ENCODE data around the gene PCDHA9. TPM values are rescaled to one million over a fixed set of nuclear protein-coding genes. Genes with fewer than 3 reads are reported as not detected.
"Not testable (repeated sequence)": the region's sequence is repeated elsewhere in the genome, so short reads cannot be mapped to it uniquely, and the experiment has no call there.

Gene PCDHA9
- polyA plus RNA-seq = not detected

GRCh38 chr5:140848139-140849102 is at the start of gene PCDHA9:
PCDHA9 (plus strand) TSS chr5:140848382; CDS start chr5:140848496, 114 bp downstream.
- H3K27ac Mint-ChIP-seq, H3K27me3 Mint-ChIP-seq, H3K4me1 Mint-ChIP-seq, H3K9me3 Mint-ChIP-seq, H3K4me3 Mint-ChIP-seq, H3K36me3 Mint-ChIP-seq: not testable (repeated sequence)

- Mint-ChIP-seq H3K27me3 (peaks cover 1% of the 10 kb centered on the region), H3K4me1 (no peaks in the 10 kb centered on the region), H3K4me3 (peak within 1 kb of the TSS in 1 of 4 donors; percentile 17), H3K27ac (peak within 1 kb of the TSS in 1 of 3 donors; percentile 10), H3K36me3 (no peaks in the 10 kb centered on the region), H3K9me3 (peaks cover 2 to 22% (median 15%) of the 10 kb centered on the region in 3 donors)
These were observed 47.2 kb upstream of the PCDHA9 start, which contains the start of gene PCDHA3 for GRCh38 chr5:140800816-140801493. PCDHA3 (plus strand) TSS chr5:140801057.

GRCh38 chr5:140801494-140801841 is 46.7 kb upstream of the PCDHA9 start:
- Mint-ChIP-seq H3K27ac (peak overlapping the region in 1 of 3 donors; percentile 10), H3K27me3 (peaks cover 1% of the 10 kb centered on the region), H3K36me3 (no peaks in the 10 kb centered on the region), H3K4me1 (no peaks in the 10 kb centered on the region), H3K4me3 (no peak overlapping the region), H3K9me3 (peaks cover 2 to 26% (median 16%) of the 10 kb centered on the region in 3 donors)

- peaks cover 4 to 26% (median 18%) of the 10 kb centered on the region in 3 donors for H3K9me3 Mint-ChIP-seq
- not testable (repeated sequence) for H3K27me3 Mint-ChIP-seq, H3K27ac Mint-ChIP-seq, H3K36me3 Mint-ChIP-seq, H3K4me3 Mint-ChIP-seq, H3K4me1 Mint-ChIP-seq
These were observed 45.8 kb upstream of the PCDHA9 start for GRCh38 chr5:140802381-140802780.

- Mint-ChIP-seq H3K9me3 (peaks cover 4 to 26% (median 21%) of the 10 kb centered on the region in 3 donors), H3K27me3 (peaks cover 6% of the 10 kb centered on the region), H3K4me1 (no peaks in the 10 kb centered on the region), H3K36me3 (no peaks in the 10 kb centered on the region), H3K4me3 (no peak overlapping the region), H3K27ac (no peak overlapping the region)
These were observed 45.4 kb upstream of the PCDHA9 start for GRCh38 chr5:140802781-140803271.

GRCh38 chr5:140806834-140807775 is 41.1 kb upstream of the PCDHA9 start, which contains the start of gene PCDHA4:
PCDHA4 (plus strand) TSS chr5:140807068.
- Mint-ChIP-seq H3K4me3 (peak within 1 kb of the TSS in 1 of 4 donors; percentile 83), H3K9me3 (peaks cover 7 to 21% (median 14%) of the 10 kb centered on the region in 3 donors), H3K27ac (peak within 1 kb of the TSS in 1 of 3 donors; percentile 31), H3K36me3 (no peaks in the 10 kb centered on the region), H3K27me3 (peaks cover 7% of the 10 kb centered on the region), H3K4me1 (no peaks in the 10 kb centered on the region)

- not testable (repeated sequence) for H3K27me3 Mint-ChIP-seq, H3K4me3 Mint-ChIP-seq, H3K36me3 Mint-ChIP-seq, H3K27ac Mint-ChIP-seq, H3K4me1 Mint-ChIP-seq
- peaks cover 9 to 21% (median 19%) of the 10 kb centered on the region in 3 donors for H3K9me3 Mint-ChIP-seq
These were observed 39.8 kb upstream of the PCDHA9 start for GRCh38 chr5:140808241-140808888.

GRCh38 chr5:140808889-140809291 is 39.3 kb upstream of the PCDHA9 start:
- no peaks in the 10 kb centered on the region for H3K4me1 Mint-ChIP-seq
- peaks cover 7% of the 10 kb centered on the region for H3K27me3 Mint-ChIP-seq
- H3K4me3 Mint-ChIP-seq = no peak overlapping the region

GRCh38 chr5:140821375-140822280 is 26.6 kb upstream of the PCDHA9 start, which contains the start of gene PCDHA5:
PCDHA5 (plus strand) TSS chr5:140821613.
- Mint-ChIP-seq H3K36me3 (no peaks in the 10 kb centered on the region), H3K4me1 (no peaks in the 10 kb centered on the region), H3K9me3 (peaks cover 0 to 3% (median 3%) of the 10 kb centered on the region in 3 donors), H3K4me3 (no peak within 1 kb of the TSS), H3K27ac (no peak within 1 kb of the TSS), H3K27me3 (peaks cover 3% of the 10 kb centered on the region)

More at GRCh38 chr5:140808889-140809291, 39.3 kb upstream of the PCDHA9 start:
- Mint-ChIP-seq H3K9me3 (peaks cover 7 to 19% (median 15%) of the 10 kb centered on the region in 3 donors), H3K27ac (no peak overlapping the region), H3K36me3 (no peaks in the 10 kb centered on the region)

GRCh38 chr5:140822281-140822629 is 25.9 kb upstream of the PCDHA9 start:
- peaks cover 6% of the 10 kb centered on the region for H3K27me3 Mint-ChIP-seq
- H3K4me1 Mint-ChIP-seq = no peaks in the 10 kb centered on the region
- H3K4me3 Mint-ChIP-seq = no peak overlapping the region
- no peak overlapping the region for H3K27ac Mint-ChIP-seq
- peaks cover 0 to 7% (median 5%) of the 10 kb centered on the region in 3 donors for H3K9me3 Mint-ChIP-seq
- no peaks in the 10 kb centered on the region for H3K36me3 Mint-ChIP-seq

- not testable (repeated sequence) for H3K9me3 Mint-ChIP-seq, H3K4me1 Mint-ChIP-seq, H3K27ac Mint-ChIP-seq, H3K4me3 Mint-ChIP-seq, H3K36me3 Mint-ChIP-seq, H3K27me3 Mint-ChIP-seq
These were observed 25.2 kb upstream of the PCDHA9 start for GRCh38 chr5:140822969-140823368.

GRCh38 chr5:140823475-140823874 is 24.7 kb upstream of the PCDHA9 start:
- no peaks in the 10 kb centered on the region for H3K4me1 Mint-ChIP-seq
- no peaks in the 10 kb centered on the region for H3K36me3 Mint-ChIP-seq
- no peak overlapping the region for H3K4me3 Mint-ChIP-seq
- H3K27me3 Mint-ChIP-seq = peaks cover 7% of the 10 kb centered on the region
- H3K9me3 Mint-ChIP-seq = peaks cover 0 to 12% (median 7%) of the 10 kb centered on the region in 3 donors
- H3K27ac Mint-ChIP-seq = no peak overlapping the region

GRCh38 chr5:140827704-140828361 is 20.3 kb upstream of the PCDHA9 start, which contains the start of gene PCDHA6:
PCDHA6 (plus strand) TSS chr5:140827960; CDS start chr5:140828092, 132 bp downstream.
- Mint-ChIP-seq H3K27me3 (peaks cover 12% of the 10 kb centered on the region), H3K27ac (no peak within 1 kb of the TSS), H3K9me3 (peaks cover 0 to 18% (median 6%) of the 10 kb centered on the region in 3 donors), H3K4me3 (no peak within 1 kb of the TSS), H3K4me1 (no peaks in the 10 kb centered on the region), H3K36me3 (no peaks in the 10 kb centered on the region)

All from IgD-negative memory B cell (primary cell).